Measurements from ENCODE around the gene NUP42. TPM values are rescaled to one million over a fixed set of nuclear protein-coding genes. Genes with fewer than 3 reads are reported as not detected.

Gene NUP42
- total RNA-seq, 1 experiment from 2014 or later: 38.6 TPM

DNA sequence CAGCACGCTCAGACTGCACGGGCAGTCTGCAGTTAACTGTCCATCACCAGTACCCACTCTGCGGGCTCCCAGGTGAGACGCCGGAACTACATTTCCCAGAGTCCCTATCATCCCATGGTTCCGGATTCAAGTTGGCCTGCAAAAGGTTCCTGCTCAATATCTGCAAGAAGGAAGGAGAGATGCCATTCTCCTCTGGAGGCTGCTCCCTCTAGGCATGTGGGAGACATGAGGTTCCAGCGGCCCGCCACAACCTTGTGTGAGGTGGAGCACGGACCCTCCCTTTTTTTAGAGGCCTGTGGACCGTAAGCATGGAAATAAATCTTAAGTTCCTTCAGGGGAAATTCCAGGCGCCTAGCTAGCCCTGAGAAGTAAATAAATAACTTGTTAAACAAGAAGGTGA is 29.7 kb downstream of the NUP42 start:
- DNase-seq: peak; percentile 8 to 41
- H3K4me1 Mint-ChIP-seq (ENCODE audit: low read depth, unreplicated experiment): peaks cover 5% of the 10 kb centered on the region
- Histone ChIP-seq H3K4me3 (ENCODE audit: low read depth, low read length) (no peak overlapping the region), H3K27me3 (replicated peaks; ENCODE audit: control insufficient read depth, insufficient read depth, low read length) (no peaks in the 10 kb centered on the region), H3K4me1 (peaks cover 9% of the 10 kb centered on the region), H3K9me3 (no peaks in the 10 kb centered on the region), H3K36me3 (ENCODE audit: control insufficient read depth, insufficient read depth, low read length) (no peaks in the 10 kb centered on the region)
- H3K27me3 Mint-ChIP-seq (ENCODE audit: insufficient read depth, unreplicated experiment): no peaks in the 10 kb centered on the region
- ChIA-PET POLR2A (no interaction called here), CTCF (interaction anchor here (0.6 kb wide), 1 partner anchor 92 kb away, joined by 3 read pairs; no protein-coding TSS in a partner anchor)
- TF ChIP-seq CTCF (IDR thresholded peaks at IDR 0.05; ENCODE audit: insufficient read depth in 1 of 2, low read depth in 1 of 2, low read length in 1 of 2, severe bottlenecking in 1 of 2, unreplicated experiment in 1 of 2): no peak
- H3K36me3 Mint-ChIP-seq (ENCODE audit: insufficient read depth, unreplicated experiment): no peaks in the 10 kb centered on the region
- BruUV-seq (replicated peaks): no TSS peak
- H3K4me3 Mint-ChIP-seq (ENCODE audit: unreplicated experiment): no peak overlapping the region
- intact Hi-C loops (cut with micrococcal nuclease; ENCODE audit: unreplicated experiment): no loop called here
- no peaks in the 10 kb centered on the region for H3K9me3 Mint-ChIP-seq (ENCODE audit: unreplicated experiment)
- no peak overlapping the region for H3K27ac Mint-ChIP-seq (ENCODE audit: unreplicated experiment)

DNA sequence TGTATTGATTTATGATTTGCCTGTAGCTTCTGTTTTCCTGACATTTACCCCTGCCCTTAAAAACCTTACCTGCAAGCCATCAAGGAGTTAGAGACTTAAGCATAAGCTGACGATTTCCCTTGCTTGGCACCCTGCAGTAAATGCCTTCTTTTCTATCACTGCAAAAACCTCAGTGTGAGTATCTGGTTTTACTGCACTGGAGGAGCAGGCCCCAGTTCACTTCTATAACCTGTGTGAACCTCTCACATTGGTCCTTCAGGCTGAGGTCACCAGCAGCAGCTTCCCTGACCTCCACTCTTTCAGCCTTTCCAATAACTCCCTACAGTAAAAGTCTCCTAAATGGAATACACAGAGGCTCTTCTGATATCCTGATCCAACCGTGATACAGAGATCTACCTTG is 30.5 kb downstream of the NUP42 start:
- Histone ChIP-seq H3K36me3 (ENCODE audit: control insufficient read depth, insufficient read depth, low read length) (no peaks in the 10 kb centered on the region), H3K4me3 (ENCODE audit: low read depth, low read length) (no peak overlapping the region), H3K9me3 (no peaks in the 10 kb centered on the region), H3K27me3 (replicated peaks; ENCODE audit: control insufficient read depth, insufficient read depth, low read length) (no peaks in the 10 kb centered on the region), H3K4me1 (peaks cover 9% of the 10 kb centered on the region)
- ChIA-PET CTCF (interaction anchor here (0.6 kb wide), 1 partner anchor 93 kb away, joined by 3 read pairs; no protein-coding TSS in a partner anchor), POLR2A (no interaction called here)
- Mint-ChIP-seq H3K27ac (ENCODE audit: unreplicated experiment) (no peak overlapping the region), H3K27me3 (ENCODE audit: insufficient read depth, unreplicated experiment) (no peaks in the 10 kb centered on the region), H3K4me1 (ENCODE audit: low read depth, unreplicated experiment) (no peaks in the 10 kb centered on the region), H3K4me3 (ENCODE audit: unreplicated experiment) (no peak overlapping the region), H3K36me3 (ENCODE audit: insufficient read depth, unreplicated experiment) (no peaks in the 10 kb centered on the region), H3K9me3 (ENCODE audit: unreplicated experiment) (no peaks in the 10 kb centered on the region)
- BruUV-seq (replicated peaks): no TSS peak
- TF ChIP-seq CTCF (IDR thresholded peaks at IDR 0.05; ENCODE audit: insufficient read depth in 1 of 2, low read depth in 1 of 2, low read length in 1 of 2, severe bottlenecking in 1 of 2, unreplicated experiment in 1 of 2): no peak
- no peak for DNase-seq
- intact Hi-C loops (cut with micrococcal nuclease; ENCODE audit: unreplicated experiment): no loop called here

- Histone ChIP-seq H3K36me3 (ENCODE audit: control insufficient read depth, insufficient read depth, low read length) (no peaks in the 10 kb centered on the region), H3K27me3 (replicated peaks; ENCODE audit: control insufficient read depth, insufficient read depth, low read length) (no peaks in the 10 kb centered on the region), H3K9me3 (no peaks in the 10 kb centered on the region), H3K4me3 (ENCODE audit: low read depth, low read length) (no peak overlapping the region), H3K4me1 (peaks cover 9% of the 10 kb centered on the region)
- Mint-ChIP-seq H3K9me3 (ENCODE audit: unreplicated experiment) (no peaks in the 10 kb centered on the region), H3K27ac (ENCODE audit: unreplicated experiment) (no peak overlapping the region), H3K27me3 (ENCODE audit: insufficient read depth, unreplicated experiment) (no peaks in the 10 kb centered on the region), H3K4me3 (ENCODE audit: unreplicated experiment) (no peak overlapping the region), H3K36me3 (ENCODE audit: insufficient read depth, unreplicated experiment) (no peaks in the 10 kb centered on the region), H3K4me1 (ENCODE audit: low read depth, unreplicated experiment) (no peaks in the 10 kb centered on the region)
- intact Hi-C loops (cut with micrococcal nuclease; ENCODE audit: unreplicated experiment): no loop called here
- no TSS peak for BruUV-seq (replicated peaks)
- CTCF ChIA-PET: no interaction called here
- no peak for TF ChIP-seq CTCF (IDR thresholded peaks at IDR 0.05; ENCODE audit: insufficient read depth in 1 of 2, low read depth in 1 of 2, low read length in 1 of 2, severe bottlenecking in 1 of 2, unreplicated experiment in 1 of 2)
- no peak for DNase-seq
- POLR2A ChIA-PET: no interaction called here
These were observed 31.0 kb downstream of the NUP42 start for GRCh38 chr7:23212841-23213240.
